GM06990 (cell line): Measurements from ENCODE around the gene TCF7.
A peak's percentile ranks its signal among the peaks of the same experiment; 100 is the strongest.

ENCODE experiments used
- DNase-seq: peaks from one replicate; pipeline ENCODE4 v3.0.0-alpha.2; 2011; ENCODE audit not compliant: insufficient read length; ENCODE audit errors: extremely low read depth
- H3K27me3 ChIP-seq: replicated peaks from 2 replicates; pipeline ENCODE4 v1.6.0; 2011; ENCODE audit warnings: low read length; ENCODE audit not compliant: control insufficient read depth, insufficient read depth
- H3K36me3 ChIP-seq: 2 replicates; pipeline ENCODE4 v1.5.1; 2011; ENCODE audit warnings: low read length; ENCODE audit not compliant: control insufficient read depth, insufficient read depth
- H3K4me3 ChIP-seq: replicated peaks from 2 replicates; pipeline ENCODE4 v1.5.1; 2011; ENCODE audit warnings: low read depth, mild to moderate bottlenecking, control low read depth, low read length
- CTCF ChIP-seq: IDR thresholded peaks from 2 replicates; pipeline ENCODE4 v1.5.1; 2011; ENCODE audit warnings: low read length, control low read depth, mild to moderate bottlenecking, inconsistent platforms; ENCODE audit not compliant: insufficient read depth, poor library complexity, severe bottlenecking

Gene TCF7

GRCh38 chr5:134116789-134117761 is 2.6 kb downstream of the TCF7 start:
- no peak for TF ChIP-seq CTCF
- no peaks in the 10 kb centered on the region for H3K27me3 ChIP-seq
- peak overlapping the region; percentile 69 for H3K4me3 ChIP-seq
- peaks cover 7% of the 10 kb centered on the region for H3K36me3 ChIP-seq
- no peak for DNase-seq

DNA sequence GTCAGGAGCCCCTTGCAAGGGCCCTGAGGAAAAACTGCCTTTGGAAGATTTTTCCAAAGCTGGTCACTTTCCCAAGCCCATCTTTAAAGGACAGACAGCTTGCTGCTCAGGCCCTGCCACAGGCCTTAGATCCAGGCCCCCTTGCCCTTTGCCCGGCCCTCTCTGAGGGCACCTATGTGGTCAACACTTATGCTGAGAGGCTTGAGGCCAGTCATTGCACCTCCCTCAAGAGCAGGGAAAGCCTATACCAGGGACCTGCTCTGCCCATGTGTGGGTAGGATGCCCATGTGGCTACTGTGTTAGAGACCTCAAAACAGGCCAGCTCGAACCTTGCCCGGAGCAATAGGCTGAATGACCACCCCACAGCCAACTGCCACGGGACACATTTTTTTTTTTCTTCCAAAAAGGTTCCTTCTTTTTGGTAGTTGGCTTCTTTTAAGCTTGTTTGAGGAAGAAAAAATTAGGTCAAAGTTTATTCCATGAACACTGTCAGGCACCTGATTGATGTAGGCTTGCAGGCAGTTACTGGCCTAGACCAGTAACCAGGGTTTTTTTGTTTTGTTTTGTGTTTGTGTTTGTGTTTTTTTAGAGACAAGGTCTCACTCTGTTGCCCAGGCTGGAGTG is 3.8 kb downstream of the TCF7 start:
- no peak for DNase-seq
- no peaks in the 10 kb centered on the region for H3K27me3 ChIP-seq
- peaks cover 7% of the 10 kb centered on the region for H3K36me3 ChIP-seq
- no peak for TF ChIP-seq CTCF
- no peak overlapping the region for H3K4me3 ChIP-seq

DNA sequence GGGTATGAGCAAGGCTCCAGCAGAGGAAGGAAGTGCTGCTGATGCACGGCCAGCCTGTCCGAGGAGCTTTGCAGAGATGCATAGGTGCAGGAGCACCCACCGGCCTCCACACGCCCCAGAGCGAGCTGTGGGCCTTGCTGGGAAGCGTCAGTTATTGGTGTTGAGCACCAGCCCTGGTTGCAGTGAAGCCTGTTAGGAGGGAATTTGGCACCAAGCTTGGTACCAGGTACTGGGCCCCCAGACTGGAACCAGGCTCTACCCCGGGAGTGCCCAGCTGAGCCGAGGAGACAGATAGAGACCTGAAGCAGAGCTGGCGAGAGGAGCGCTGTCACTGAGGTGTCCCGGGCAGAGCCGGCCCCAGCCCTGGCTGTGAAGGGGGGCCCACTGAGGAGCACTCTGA is 5.2 kb downstream of the TCF7 start:
- H3K4me3 ChIP-seq = no peak overlapping the region
- H3K27me3 ChIP-seq = no peaks in the 10 kb centered on the region
- H3K36me3 ChIP-seq = peaks cover 7% of the 10 kb centered on the region
- DNase-seq = no peak
- TF ChIP-seq CTCF = no peak

- TF ChIP-seq CTCF = no peak
- no peak overlapping the region for H3K4me3 ChIP-seq
- H3K36me3 ChIP-seq = peaks cover 9% of the 10 kb centered on the region
- H3K27me3 ChIP-seq = no peaks in the 10 kb centered on the region
- DNase-seq = no peak
These were observed 6.1 kb downstream of the TCF7 start for GRCh38 chr5:134120386-134121138.

DNA sequence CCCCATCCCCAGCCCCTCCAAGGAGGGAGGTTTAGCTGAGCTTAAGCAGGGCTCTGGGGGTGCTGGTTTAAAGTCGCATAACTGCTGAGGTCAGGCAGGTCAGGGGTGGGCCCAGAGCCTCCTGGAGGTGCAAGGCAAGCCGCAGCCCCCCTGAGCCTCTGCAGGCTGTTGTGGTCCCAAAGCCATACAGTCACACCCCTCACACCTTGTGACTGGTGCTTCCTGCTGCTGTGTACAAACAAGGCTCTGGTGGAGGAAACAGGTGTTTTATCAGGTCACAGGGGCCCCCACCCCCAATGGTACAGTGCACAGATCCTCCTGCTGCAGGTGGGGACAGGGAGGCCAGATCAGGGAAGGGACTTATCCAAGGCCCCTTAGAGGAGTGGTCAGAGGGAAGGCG is 8.0 kb downstream of the TCF7 start:
- no peaks in the 10 kb centered on the region for H3K27me3 ChIP-seq

More for the DNA sequence above, 8.0 kb downstream of the TCF7 start:
- TF ChIP-seq CTCF = no peak
- Histone ChIP-seq H3K4me3 (no peak overlapping the region), H3K36me3 (peaks cover 9% of the 10 kb centered on the region)
- DNase-seq = no peak
